ENCODE data around the gene LSM12. TPM values are rescaled to one million over a fixed set of nuclear protein-coding genes. Genes with fewer than 3 reads are reported as not detected.
A peak's percentile ranks its signal among the peaks of the same experiment; 100 is the strongest.

The LSM12 gene
- total RNA-seq, 2 donors from 2014 or later: 14.8 to 19.4 TPM

DNA sequence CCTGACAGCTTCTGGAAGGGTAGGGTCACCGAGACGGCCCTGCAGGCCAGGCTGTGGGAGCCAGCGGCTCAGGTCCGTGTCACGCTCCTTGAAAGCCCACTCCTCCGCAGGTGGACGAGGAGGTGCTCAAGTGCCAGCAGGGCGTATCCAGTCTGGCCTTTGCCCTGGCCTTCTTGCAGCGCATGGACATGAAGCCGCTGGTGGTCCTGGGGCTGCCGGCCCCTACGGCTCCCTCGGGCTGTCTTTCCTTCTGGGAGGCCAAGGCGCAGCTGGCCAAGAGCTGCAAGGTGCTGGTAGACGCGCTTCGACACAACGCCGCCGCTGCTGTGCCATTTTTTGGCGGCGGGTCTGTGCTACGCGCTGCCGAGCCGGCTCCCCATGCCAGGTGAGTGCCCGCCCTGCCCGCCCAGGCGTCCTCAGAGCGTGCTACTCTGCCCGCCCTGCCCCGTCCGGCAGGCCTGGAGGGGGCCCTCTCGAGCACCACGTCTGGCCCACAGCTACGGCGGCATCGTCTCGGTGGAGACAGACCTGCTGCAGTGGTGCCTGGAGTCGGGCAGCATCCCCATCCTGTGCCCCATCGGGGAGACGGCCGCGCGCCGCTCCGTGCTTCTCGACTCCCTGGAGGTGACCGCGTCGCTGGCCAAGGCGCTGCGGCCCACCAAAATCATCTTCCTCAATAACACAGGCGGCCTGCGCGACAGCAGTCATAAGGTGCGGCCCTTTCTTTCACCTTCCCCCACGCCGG is 60.8 kb downstream of the LSM12 start:
- Histone ChIP-seq H3K9me3 (no peaks in the 10 kb centered on the region), H3K27me3 (peaks cover 0 to 14% of the 10 kb centered on the region in 2 donors), H3K36me3 (replicated peaks in 1 of 2; ENCODE audit: insufficient read depth in 1 of 2, low read depth in 2 of 2) (no peaks in the 10 kb centered on the region), H3K27ac (peak overlapping the region in 1 of 4 donors; percentile 66), H3K4me3 (peak overlapping the region in 1 of 2 donors; percentile 5), H3K4me1 (peaks cover 39% of the 10 kb centered on the region)
- ATAC-seq: peak; percentile 16
- peak; percentile 44 to 56 (median 53) for DNase-seq
- intact Hi-C loops (cut with DNase I): no loop called here
- TF ChIP-seq, protein P1, sequence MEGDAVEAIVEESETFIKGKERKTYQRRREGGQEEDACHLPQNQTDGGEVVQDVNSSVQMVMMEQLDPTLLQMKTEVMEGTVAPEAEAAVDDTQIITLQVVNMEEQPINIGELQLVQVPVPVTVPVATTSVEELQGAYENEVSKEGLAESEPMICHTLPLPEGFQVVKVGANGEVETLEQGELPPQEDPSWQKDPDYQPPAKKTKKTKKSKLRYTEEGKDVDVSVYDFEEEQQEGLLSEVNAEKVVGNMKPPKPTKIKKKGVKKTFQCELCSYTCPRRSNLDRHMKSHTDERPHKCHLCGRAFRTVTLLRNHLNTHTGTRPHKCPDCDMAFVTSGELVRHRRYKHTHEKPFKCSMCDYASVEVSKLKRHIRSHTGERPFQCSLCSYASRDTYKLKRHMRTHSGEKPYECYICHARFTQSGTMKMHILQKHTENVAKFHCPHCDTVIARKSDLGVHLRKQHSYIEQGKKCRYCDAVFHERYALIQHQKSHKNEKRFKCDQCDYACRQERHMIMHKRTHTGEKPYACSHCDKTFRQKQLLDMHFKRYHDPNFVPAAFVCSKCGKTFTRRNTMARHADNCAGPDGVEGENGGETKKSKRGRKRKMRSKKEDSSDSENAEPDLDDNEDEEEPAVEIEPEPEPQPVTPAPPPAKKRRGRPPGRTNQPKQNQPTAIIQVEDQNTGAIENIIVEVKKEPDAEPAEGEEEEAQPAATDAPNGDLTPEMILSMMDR (IDR thresholded peaks at IDR 0.05): peak in 2 of 7 experiments; percentile 7 to 18
- TF ChIP-seq POLR2A (IDR thresholded peaks at IDR 0.05): no peak
- 5 to 18% methylated on average over 9 to 57 of the region's 59 CpGs for WGBS, 2 donors

DNA sequence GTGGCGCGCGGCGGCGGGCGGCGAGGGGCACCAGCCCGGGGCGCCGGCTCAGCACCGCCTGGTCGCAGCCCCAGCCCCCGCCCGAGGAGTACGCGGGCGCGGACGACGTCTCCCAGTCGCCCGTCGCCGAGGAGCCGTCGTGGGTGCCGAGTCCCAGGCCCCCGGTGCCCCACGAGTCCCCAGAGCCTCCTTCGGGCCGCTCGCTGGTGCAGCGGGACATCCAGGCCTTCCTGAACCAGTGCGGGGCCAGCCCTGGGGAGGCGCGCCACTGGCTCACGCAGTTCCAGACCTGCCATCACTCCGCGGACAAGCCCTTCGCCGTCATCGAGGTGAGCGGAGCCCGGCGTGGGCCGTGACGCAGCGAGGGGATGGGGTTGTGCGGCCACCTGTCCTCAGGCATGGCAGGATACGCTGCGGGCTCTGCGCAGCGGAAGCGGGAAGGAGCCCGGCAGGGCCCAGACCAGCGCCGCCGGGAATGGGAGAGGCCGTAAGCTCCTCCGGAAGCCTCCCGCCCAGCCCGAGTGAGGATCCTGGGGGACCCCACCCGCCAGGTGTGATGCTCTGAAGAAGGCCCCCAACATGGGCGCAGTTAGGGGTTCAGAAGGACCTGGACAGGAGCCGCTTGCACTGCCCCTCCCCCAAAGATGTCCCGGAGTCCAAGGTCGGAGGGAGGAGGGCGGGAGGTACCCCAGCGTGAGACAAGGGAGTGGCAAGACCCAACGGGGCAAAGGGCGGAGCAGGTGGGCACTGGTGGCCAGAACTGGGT is 61.5 kb downstream of the LSM12 start:
- Histone ChIP-seq H3K4me3 (no peak overlapping the region), H3K9me3 (no peaks in the 10 kb centered on the region), H3K27me3 (peaks cover 0 to 14% of the 10 kb centered on the region in 2 donors), H3K4me1 (peaks cover 39% of the 10 kb centered on the region), H3K36me3 (replicated peaks in 1 of 2; ENCODE audit: insufficient read depth in 1 of 2, low read depth in 2 of 2) (no peaks in the 10 kb centered on the region), H3K27ac (no peak overlapping the region)
- ATAC-seq (no peak), DNase-seq (peak in 2 of 4 donors; percentile 13 to 32)
- intact Hi-C loops (cut with DNase I): no loop called here
- WGBS, 2 donors: 7% methylated on average over 6 to 42 of the region's 71 CpGs
- TF ChIP-seq POLR2A (IDR thresholded peaks at IDR 0.05): no peak
- TF ChIP-seq, protein P1 (IDR thresholded peaks at IDR 0.05): no peak

DNA sequence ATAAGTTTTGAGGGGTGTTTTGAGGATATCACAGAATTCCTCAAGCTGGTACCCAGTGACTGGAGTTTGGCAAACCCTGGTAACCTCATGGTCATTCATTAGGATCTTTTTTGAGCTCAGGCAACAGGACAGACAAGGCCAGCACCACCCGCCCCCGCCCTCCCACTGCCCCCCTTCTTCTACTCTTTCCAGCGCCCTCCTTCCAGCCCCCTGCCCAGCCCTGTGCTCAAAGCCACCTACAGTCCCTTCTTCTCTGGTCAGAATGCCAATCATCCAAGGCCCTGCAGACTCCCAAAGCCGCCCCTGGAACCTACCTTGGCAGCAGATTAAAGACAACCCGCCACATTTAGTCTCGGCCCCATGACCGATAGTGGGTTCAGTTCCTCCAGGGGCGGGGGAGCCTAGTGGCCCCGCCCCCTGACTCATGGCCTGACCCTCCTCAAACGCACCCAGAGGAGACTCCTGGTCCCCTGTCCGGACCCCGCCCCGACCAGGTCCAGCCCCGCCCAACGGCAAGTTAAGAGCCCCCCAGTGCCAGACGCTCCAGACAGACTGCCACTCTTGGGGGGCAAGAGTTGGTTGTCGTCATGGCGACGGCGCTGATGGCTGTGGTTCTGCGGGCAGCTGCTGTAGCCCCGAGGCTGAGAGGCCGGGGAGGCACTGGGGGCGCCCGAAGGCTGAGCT is 62.3 kb downstream of the LSM12 start, which contains the start of gene NAGS:
Gene NAGS (plus strand): TSS at position 546 of the 684 bp plus-strand sequence. CDS start 42 bp downstream, at position 588.
- DNase-seq (no peak), ATAC-seq (no peak)
- no peaks in the 10 kb centered on the region for H3K36me3 ChIP-seq (replicated peaks in 1 of 2; ENCODE audit: insufficient read depth in 1 of 2, low read depth in 2 of 2)
- H3K4me1 ChIP-seq: peaks cover 39% of the 10 kb centered on the region
- H3K9me3 ChIP-seq: no peaks in the 10 kb centered on the region
- H3K27me3 ChIP-seq: peaks cover 0 to 14% of the 10 kb centered on the region in 2 donors
- H3K4me3 ChIP-seq: no peak within 1 kb of the TSS
- no peak within 1 kb of the TSS for H3K27ac ChIP-seq
- 18 to 25% methylated on average over 10 to 25 of the region's 25 CpGs for WGBS, 2 donors
- no peak for TF ChIP-seq POLR2A (IDR thresholded peaks at IDR 0.05)
- TF ChIP-seq, protein P1 (IDR thresholded peaks at IDR 0.05): no peak
- intact Hi-C loops (cut with DNase I): no loop called here

DNA sequence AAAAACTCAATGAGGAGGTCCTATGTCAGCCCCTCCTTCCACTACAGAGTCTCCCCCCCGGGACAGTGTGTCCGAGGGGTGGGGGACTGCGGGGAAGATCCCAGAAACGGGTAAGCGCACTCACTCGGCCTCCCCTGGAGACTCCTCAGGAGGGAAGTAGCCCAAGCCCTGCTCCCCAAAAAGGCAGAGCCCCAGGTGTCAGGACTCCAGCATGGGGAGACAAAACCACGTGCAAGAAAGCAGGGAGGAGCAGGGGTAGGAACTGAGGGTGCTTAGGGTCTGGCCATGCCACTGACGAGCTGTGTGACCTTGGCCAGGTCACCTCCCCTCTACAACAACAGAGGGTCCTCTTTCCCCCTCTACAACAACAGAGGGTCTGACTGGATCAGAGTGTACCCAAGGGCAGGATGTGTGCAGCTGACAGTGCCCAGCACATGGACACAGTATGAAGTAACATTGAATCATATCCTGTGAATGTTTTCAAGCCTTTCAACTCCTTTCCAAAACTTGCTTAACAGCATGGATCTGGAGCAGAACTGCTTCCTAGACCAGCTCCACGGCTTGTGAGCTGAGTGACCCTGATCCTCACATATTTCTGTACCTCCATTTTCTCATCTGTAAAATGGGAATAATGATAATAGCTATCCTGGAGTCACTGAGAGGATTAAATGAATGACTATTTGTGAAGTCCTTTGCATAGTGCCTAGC is 64.2 kb downstream of the LSM12 start:
- ATAC-seq: no peak
- Histone ChIP-seq H3K4me1 (peaks cover 30% of the 10 kb centered on the region), H3K27me3 (peaks cover 0 to 14% of the 10 kb centered on the region in 2 donors), H3K9me3 (no peaks in the 10 kb centered on the region), H3K36me3 (replicated peaks in 1 of 2; ENCODE audit: insufficient read depth in 1 of 2, low read depth in 2 of 2) (no peaks in the 10 kb centered on the region), H3K27ac (no peak overlapping the region), H3K4me3 (no peak overlapping the region)
- no peak for DNase-seq
- intact Hi-C loops (cut with DNase I): no loop called here
- TF ChIP-seq POLR2A (IDR thresholded peaks at IDR 0.05): no peak
- TF ChIP-seq, protein P1 (IDR thresholded peaks at IDR 0.05): no peak
- 70 to 76% methylated on average over 8 to 9 of the region's 9 CpGs for WGBS, 2 donors
